Suppressor macrophage treated with lipopolysaccharide for 1 hour (primary cell): ENCODE measurements around the gene NEUROD2.
A peak's percentile ranks its signal among the peaks of the same experiment; 100 is the strongest.

Experiments used
- DNase-seq, 3 donors: peaks; one replicate each; pipeline ENCODE4 v3.0.0-alpha.2; 2020 to 2022

Gene NEUROD2

DNA sequence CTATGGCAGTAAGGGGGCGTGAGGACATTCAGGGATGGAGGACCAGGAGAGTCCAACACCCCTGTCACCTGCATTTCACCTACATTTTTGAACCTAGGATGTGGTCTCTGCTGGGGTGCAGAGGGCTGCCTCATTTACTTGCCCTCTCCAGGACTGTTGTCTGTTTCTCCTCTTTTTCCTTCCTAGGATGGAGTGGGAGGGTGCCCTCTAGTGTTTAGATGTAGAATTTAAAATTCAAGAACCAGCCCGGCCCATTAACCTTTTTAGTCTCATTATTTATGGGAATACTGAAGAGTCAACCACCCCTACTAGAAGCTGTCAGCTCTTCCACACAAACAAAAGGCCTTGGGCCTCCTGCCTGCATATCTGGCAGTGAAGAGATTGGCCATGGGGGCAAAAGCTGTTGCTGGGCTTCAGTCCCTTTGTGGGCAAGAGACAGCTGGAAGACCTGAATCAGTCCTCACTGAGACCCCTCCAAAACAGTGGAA lies 26.7 kb upstream of the NEUROD2 start:
- DNase-seq: peak; percentile 69 to 75 (median 71)

DNA sequence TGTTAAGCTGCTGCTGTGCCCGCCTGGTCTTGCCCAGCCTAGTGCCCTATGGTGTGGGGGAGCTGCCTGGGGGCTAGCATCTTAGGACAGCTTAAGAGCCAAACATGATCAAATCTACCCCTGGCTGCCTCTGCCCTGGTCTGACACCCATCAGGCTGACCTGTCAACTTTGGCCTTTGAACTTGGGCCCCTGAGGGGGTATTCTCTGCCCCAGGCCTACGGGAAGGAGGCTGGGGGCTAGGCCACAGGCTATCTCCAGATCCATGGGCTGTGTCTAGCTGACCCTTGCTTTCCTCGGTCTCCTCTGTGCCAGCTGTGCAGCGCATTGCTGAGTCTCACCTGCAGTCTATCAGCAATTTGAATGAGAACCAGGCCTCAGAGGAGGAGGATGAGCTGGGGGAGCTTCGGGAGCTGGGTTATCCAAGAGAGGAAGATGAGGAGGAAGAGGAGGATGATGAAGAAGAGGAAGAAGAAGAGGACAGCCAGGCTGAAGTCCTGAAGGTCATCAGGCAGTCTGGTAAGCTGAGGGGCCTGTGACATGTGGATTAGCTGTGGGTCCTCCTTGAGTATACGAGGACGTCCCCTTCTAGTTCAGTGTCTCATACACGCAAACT lies 26.0 kb upstream of the NEUROD2 start:
- DNase-seq: no peak

DNA sequence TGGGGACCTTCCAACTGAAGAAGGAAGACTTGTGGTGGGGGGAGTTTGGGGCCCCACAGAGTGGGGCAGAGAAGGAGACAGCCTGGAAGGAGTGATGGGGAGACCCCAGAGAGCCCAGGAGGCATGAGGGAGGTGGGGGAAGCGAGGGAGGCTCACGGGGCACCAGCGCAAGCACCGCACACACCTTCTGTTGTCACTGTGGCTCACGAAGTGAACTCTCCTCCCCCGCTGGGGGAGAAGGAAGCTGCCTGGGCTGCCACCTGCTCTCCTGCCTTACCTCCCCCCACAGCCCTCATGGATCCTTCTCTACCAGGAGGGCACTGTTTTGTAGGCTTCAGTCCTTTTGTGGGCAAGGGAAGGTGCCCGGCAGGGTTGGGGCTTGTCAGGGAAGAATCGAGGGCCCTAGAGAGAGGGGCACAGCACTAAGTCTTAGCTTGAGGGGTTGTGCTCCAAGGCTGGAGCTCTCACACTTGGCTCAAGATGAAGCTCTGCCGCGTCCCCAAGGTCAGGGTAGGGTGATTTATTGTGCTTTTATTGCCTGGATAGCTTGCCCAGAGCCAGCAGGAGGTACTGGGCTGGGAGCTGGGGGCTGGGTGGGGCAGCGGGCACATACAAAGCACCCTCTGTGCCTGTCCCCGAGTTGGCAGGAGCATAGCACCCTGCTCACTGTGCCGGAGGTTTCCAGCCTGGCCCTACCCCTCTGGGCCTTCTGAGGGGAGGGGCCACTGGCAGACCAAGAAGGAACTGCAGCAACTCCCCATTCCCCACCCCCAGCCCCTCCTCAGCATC lies 24.6 kb upstream of the NEUROD2 start:
- DNase-seq: no peak

DNA sequence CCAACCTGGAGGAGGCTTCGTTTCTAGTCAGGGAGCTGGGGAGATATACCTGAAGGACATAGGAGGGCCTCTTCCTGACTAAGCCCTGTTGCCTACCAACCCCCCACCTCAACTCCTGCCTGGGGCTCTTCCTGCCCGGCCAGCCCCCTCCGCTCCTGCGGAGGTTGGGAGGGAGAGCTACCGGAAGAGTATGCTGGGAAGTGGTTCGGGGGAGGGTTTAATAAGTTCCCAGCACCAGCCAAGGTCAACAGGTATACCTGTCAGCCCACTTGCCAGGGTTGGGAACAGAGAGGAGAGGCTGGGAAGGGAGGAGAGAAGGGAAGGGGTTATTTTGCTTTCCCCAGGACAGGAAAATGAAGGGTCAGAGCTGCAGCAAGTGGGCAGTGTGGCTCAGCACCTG lies 23.7 kb upstream of the NEUROD2 start:
- DNase-seq: no peak

DNA sequence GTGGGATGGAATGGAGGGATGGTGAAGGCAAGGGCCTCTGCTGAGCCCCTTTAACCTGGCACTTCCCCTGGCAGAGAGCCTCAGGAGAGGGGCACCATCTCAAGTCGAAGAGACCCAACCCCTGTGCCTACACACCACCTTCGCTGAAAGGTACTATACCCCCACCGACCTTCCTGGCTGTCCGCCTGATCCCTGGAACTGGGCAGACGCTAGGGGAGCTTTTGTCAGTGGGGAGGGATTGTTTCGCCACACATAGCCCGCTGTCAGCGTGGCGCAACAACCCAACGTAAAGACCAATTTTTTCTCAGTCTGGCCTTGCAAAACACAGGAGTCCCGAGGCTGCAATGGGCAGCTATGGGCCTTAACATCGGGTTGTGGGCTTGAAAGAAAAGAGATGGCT lies 22.2 kb upstream of the NEUROD2 start:
- DNase-seq: peak; percentile 48 to 68 (median 64)

DNA sequence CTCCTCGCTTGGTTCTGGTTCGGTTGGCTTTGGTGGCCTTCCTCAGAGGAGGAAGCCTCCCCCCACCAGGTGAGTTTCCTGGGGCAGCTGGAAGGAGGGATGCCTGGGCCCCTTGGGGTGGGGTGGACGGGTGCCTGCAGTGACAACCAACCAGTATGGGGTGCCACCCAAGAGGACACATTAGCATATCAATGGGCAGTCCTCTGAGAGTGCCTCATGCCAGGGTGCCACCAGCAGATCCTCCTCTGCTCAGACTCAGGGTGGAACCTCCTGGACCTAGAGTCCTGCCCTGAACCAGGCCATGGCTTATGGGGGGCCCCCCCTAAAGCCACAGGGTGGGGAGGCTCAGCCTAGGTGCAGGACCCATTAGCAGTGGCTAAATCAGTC lies 21.8 kb upstream of the NEUROD2 start:
- no peak for DNase-seq

DNA sequence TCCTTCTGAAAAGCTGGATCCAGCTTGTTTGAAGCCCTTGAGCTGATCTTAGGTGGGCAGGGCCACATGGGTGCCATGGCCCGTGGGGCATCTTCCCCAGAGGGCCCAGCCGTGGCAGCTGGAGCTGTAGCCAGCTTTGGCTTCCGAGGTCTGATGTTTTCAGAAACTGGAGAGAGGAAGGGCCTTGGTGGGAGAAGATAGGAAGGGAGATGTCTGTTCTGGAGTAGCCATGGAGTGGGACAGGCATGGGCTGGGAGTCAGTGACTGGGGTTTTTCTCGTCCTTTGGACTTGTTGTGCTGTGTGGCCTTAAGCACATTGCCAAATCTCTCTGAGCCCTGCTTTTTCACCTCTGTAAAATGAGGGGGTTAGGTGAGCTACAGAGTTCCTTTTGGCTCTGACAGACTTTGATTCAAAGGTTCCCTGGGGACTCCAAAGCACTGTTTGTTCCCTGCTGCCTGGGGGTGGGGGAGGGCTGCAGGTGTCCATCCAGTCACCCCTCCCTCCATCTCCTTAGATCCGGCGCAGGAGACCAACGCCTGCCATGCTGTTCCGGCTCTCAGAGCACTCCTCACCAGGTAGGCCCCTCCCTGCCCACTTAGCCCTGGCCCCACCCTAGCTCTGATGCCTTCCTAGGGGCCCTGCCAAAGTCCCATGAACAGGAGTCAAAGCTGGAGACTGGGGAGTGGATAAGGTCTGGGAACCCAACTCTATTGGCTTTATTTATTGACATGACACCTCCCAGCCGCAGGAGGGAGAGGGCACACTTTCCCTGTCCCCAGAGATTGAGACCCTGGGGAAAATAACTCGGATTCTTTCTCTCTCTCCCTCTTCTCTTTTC lies 21.2 kb upstream of the NEUROD2 start:
- DNase-seq: no peak

DNA sequence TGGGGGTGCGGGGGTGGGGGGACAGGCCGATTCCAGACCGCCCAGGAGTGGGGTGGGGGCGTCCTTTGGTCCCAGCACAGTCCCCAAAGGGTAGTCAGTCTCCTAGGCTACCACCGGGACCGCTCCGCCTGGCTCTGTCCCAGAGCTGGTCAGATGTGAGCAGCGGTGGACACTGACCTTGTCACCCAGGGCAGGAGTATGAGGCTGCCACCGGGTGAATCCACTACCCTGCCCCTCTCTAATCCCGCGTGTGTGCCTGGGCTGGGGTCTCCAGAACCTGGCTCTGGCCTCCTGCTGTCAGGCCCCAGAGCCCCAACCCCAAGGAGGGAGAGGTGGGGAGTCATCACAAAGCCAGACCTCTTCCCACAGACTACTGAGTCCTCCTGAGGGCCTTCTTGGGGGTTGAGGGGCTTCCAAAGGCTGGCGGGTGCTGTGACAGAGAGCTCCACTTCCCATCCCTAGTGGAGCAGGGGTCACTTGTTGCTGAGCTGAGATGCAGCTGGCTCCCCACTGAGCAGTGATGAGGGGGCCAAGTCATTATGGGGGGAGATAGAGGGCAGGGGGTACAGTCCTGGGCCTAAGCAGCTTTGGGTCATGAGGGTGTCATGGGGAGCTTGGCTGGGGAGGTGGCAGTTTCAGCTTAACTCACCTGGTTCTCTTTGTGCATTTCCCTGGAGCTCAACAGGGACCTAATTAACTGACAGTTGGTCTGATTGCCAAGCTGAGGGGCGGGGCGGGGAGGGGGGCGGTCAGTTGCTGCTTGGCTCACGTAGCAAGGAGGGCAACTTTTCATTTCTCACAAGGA lies 20.2 kb upstream of the NEUROD2 start:
- no peak for DNase-seq

DNA sequence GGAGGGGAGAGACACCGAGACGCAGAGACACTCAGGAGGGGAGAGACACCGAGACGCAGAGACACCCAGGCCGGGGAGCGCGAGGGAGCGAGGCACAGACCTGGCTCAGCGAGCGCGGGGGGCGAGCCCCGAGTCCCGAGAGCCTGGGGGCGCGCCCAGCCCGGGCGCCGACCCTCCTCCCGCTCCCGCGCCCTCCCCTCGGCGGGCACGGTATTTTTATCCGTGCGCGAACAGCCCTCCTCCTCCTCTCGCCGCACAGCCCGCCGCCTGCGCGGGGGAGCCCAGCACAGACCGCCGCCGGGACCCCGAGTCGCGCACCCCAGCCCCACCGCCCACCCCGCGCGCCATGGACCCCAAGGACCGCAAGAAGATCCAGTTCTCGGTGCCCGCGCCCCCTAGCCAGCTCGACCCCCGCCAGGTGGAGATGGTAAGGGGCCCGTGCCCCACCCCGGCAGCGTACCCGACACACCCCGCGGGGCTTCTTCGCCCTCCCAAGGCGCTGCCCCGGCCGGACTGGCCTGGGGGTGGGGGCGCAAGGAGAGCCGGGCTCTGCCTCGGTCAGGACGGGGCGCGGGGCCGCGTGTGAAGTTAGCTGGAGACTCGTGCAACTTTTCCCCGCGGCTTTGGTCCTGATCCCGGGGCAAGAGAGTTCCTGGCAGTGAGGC lies 19.5 kb upstream of the NEUROD2 start:
- DNase-seq: no peak

DNA sequence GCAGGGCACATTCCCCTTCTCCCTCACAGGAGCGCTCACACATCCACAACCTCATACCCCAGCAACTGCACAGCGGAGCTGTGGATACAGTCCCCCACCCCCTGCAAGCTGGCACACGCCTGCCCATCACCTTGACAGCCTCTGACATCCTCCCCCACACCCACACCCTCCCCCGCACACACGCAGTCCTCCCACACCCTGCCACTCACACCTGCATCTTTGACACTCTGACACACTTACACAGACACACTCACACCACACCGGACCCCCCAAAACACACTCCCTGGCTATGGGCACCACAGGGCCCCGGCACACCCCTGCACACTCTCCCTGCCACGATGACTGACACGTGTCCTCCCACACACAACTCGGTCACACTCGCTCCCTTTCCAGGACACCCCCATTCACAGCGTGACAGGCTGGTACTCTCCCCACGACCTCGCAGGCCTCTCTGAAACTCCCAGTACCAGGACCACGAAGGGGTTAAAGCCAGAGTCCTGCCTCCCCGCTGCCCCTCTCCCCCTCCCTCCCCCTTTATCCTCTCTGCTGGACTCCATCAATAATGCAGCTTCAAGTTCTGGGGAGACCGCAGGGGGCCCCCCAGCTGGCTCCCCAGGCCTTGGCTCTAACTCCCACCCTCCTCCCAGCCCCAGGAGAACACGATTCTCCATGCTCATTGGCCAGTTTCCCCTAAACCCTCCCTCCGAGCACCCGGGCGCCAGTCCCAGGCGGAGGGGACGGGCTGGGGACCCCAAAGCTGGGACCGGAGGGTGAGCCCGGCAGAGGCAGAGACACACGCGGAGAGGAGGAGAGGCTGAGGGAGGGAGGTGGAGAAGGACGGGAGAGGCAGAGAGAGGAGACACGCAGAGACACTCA lies 18.7 kb upstream of the NEUROD2 start, which contains the start of gene PPP1R1B:
TSS of gene PPP1R1B (plus strand) at position 782 of the 876 bp plus-strand sequence. CDS start 441 bp downstream, outside the sequence.
- DNase-seq: peak in 1 of 3 donors; percentile 39

DNA sequence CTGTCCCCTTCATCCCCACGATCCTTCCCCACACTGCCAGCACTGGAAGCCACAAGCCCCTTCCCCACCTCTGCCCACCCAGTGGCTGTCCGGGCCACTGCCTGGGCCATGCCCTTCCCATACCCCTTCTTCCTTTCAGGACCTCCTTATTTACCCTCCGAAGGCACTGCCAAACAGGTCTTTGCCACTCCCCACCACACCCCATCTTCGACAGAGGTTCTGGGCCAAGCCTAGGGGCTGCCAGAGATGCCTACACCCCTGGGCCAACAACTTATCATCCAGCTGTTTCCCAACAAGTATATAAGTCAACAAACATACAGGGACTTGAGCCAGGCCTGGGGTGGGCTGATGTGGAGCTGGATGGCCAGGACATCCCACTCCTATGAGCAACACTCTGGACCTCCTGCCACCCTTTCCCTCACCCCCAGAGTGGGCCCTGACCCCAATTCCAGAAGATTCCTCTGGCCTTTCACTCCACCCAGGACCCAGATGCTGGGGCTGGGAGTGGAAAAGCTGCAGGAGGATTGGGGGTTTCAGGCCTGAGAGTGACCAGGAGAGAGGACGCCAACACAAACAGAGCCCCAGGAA lies 17.6 kb upstream of the NEUROD2 start:
- no peak for DNase-seq

DNA sequence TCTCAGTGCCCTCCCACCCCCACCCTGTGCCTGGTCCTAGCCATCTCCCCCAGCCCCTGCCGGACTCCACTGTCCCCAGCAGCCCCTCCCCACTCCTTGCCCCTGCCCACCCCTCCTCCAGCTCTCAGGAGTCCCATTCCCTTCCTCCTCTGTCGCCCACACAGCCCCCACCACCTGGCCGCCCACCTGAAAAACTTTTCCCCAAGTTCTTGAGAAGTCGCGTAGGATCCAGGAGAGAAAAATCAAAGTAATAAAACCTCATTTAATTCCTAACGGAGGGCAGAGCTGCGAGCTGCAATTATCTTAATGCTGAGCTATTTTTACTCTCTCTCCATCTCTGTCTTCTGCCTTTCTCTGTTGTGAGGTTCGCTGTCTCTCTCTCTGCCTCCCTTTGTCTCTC lies 16.6 kb upstream of the NEUROD2 start:
- DNase-seq: no peak

DNA sequence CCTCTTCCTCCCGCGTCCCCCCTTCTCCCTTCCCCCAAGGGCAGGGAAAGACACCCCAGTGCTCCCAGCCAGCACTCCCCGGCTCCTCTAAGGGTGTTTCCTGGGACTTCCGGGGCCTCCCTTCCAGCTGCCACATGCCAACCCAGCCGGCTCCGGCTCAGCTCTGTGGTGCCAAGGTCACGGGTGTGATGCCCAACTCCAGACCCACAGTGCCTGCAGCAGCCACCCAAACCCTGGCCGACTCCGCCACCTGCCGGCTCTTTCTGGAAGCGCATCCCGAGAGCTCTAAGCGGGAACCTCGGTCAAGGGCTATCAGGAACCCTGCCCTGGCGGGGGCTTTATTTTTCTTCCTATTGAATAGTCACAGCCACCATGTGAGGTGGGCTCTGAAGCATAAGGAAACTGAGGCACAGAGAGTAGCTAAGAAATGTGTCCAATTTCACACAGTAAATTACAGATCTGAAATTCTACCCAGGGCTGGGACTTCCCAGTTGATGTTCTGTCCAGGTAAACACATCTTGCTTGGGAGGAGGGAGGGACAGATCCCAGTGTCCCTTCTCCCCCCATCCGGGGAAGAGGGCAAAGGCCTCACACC lies 15.7 kb upstream of the NEUROD2 start:
- peak; percentile 86 to 91 (median 91) for DNase-seq

DNA sequence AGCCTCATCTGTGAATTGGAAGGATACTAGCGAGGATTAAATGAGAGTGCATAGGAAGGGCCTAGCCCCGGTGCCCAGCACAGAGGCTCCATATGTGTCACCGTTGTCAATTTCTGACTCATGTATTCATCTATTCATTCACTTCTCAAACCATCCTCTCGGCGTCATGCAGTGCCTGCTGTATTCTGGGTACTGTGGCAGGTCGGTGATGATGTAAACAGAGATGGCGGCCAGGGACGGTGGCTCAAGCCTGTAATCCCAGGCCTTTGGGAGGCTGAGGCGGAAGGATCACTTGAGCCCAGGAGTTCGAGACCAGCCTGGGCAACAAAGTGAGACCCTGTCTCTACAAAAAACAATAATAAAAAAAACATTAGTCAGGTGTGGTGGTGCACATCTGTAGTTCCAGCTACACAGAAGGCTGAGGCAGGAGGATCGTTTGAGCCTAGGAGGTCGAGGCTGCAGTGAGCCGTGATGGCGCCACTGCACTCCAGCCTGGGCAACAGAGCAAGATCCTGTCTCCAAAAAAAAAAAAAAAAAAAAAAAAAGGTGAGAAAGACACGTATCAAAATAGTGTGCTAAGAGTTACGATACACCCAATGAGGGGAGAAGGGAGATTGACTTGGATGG lies 14.8 kb upstream of the NEUROD2 start:
- no peak for DNase-seq

DNA sequence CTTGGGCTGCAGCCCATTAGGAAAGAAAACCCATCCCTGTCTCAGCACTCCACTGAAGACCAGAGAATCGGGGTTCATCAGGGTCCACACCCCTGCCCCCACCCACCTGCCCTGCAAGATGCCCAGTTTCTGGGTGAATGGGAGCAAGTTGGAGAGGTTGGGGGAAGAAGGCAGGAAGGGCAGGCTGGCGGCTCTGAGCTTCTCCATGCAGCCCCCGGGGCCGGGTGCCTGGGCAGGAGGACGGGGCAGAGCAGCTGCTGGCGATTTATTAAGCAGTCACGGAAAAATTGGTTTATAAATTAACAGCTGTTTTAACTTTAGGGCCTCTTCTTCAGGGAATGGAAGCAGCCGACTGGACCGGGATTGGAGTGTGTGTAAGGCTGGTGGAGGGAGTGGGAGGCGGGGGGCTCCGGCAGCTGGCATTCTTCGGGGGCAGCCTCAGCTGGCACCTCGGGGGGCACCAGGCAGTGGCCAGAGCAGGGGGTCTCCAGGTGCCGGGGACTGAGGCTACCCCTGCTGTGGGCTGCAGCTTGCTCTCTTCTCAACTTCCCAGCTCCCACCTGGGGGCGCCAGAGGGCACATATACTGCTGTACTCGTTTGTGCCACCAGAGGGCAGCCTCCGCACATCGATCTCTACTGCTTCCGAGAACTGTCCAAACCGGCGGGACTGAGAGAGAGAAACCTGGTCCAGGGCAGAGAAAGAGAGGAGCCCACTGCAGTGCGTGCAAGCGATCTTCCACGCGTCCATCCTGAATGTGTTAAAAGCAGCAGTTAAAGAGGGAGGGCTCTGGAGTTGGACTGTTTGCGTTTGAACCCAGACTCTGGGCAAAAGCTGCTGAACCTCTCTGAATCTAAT lies 14.0 kb upstream of the NEUROD2 start:
- DNase-seq: peak; percentile 84 to 89 (median 88)

DNA sequence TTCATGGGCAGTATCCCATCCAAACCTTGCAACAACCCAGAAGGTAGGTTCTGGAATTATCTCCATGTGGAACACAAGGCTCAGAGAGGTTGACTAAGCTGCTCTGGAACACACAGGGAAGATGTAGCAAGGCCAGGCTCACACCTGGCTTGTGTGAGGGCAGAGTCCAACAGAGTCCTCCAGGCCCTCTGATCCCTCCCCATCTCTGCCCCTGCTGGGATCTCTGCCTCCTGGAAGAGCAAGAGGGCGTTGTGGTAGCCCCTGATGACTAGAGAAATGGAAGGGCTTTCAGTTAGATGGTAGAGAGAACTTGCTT lies 12.0 kb upstream of the NEUROD2 start:
- no peak for DNase-seq

DNA sequence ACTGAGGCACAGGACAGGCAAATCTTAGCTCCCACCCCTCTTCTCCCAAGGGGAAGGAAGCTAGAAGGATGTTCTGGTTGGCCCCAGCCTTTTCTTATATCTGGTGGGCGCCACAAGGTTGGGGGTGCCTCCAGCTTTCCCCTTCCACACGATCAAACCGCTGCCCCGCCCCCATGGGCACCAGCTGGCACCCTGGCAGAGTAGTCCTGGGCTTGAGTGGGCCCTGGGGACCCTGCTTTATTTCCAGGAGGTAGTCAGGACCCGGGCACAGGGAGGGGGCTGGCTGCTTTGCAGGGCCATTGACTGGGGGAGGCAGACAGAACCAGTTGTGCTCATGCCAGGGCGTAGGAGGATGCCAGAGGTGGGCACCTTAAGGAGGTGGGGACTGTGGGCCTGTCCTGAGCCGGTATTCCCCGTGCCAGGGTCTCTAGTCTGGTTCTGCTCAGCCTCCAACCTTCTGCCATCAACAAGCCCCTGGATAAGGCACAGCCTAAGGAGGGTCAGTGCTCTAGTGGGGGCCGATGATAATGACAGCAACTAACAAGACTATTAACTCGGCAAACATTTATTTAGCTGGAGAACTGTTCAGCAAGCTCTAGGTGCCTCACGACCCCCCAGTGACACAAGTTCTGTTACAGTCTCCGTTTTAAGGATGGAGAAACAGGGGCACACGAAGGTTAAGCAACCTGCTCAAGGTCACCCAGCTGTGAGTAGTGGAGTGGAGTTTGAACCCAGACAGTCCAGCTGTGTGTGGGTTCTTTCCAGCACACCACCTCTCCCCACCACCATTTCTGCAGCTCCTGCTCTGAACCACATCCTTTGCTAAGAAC lies 11.5 kb upstream of the NEUROD2 start:
- DNase-seq: no peak
